ENCODE measurements around the gene YARS1.

GRCh38 chr1:32860566-32860965, 43.4 kb upstream of the YARS1 start:
- no peak for TF ChIP-seq CTCF (CRISPR knock-in tag; IDR thresholded peaks at IDR 0.05)
- TF ChIP-seq CREB1 (IDR thresholded peaks at IDR 0.05), result no peak
- no peak for TF ChIP-seq CREB1 (CRISPR knock-in tag; IDR thresholded peaks at IDR 0.05)
- no peak for TF ChIP-seq HDAC1 (CRISPR knock-in tag; IDR thresholded peaks at IDR 0.05)
- TF ChIP-seq ATF7 (IDR thresholded peaks at IDR 0.05), result no peak
- no peak for TF ChIP-seq ATF7 (CRISPR knock-in tag; IDR thresholded peaks at IDR 0.05)
- TF ChIP-seq EZH2 (conservative IDR thresholded peaks at IDR 0.05; ENCODE audit: low read depth, low read length), result no peak
- no peak for TF ChIP-seq SOX13 (IDR thresholded peaks at IDR 0.05)
- TF ChIP-seq SOX13 (CRISPR knock-in tag; conservative IDR thresholded peaks at IDR 0.05 in 1 of 2, IDR thresholded peaks at IDR 0.05 in 1 of 2), result no peak
- TF ChIP-seq SRF (IDR thresholded peaks at IDR 0.05; ENCODE audit: low read depth, low read length), result no peak
- TF ChIP-seq MBD4 (IDR thresholded peaks at IDR 0.05; ENCODE audit: borderline replicate concordance, low read length), result no peak
- TF ChIP-seq E2F5 (CRISPR knock-in tag; conservative IDR thresholded peaks at IDR 0.05), result no peak

Measured in HepG2 (cell line).